Choroid plexus epithelial cell (primary cell): ENCODE results near the gene TRIM62.

Source experiments
- DNase-seq: peaks from one replicate; pipeline ENCODE4 v3.0.0-alpha.2; 2010; ENCODE audit warnings: low read depth
- H3K4me3 ChIP-seq: 2 replicates; pipeline ENCODE4 v1.5.1; 2011; ENCODE audit warnings: low read depth, mild to moderate bottlenecking, control low read depth, low read length, moderate library complexity
- TF ChIP-seq, protein P1 (sequence below): conservative IDR thresholded peaks from 2 replicates; pipeline ENCODE4 v1.5.1; 2011; ENCODE audit warnings: low read depth, mild to moderate bottlenecking, control low read depth, inconsistent platforms, low read length, moderate library complexity

TRIM62 gene

DNA sequence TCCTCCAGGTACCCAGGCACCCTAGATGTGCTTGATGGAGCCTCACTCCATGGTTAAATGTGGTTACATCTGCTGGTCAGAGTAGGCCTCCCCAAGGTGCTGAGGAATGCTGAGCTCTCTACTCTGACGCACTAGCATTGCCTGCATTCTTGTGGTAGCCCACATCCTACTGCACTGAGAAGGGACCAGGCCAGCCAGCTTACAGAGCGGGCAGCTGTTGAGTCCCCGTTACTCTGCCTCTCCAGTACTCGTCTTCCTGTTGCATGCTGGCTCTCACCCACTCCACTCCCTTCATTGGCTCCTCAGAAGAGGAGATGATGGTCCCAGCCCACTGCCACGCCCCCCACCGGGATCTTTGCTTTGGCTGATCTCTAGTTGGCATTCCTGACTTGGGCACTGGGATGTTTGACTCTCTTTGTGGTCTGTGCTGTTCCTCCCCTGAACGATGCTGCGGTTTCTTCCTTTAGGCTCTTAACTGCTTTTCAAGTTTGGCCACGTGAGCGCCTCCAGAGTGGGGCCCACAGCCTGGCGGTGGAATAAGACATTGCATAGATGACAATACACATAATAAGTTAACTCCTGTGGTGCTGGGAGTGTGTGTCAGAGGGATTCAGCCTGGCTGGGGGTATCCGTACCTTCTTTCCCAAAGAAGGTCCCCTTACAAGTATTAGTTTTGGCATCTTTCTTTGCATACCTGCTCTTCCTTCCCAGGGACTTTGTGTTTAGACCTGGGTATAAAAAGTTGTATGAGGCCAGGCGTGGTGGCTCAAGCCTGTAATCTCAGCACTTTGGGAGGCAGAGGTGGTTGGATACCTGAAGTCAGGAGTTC lies 82.3 kb downstream of the TRIM62 start:
- H3K4me3 ChIP-seq: no peak overlapping the region
- peak; percentile 100 for DNase-seq
- TF ChIP-seq, protein P1, sequence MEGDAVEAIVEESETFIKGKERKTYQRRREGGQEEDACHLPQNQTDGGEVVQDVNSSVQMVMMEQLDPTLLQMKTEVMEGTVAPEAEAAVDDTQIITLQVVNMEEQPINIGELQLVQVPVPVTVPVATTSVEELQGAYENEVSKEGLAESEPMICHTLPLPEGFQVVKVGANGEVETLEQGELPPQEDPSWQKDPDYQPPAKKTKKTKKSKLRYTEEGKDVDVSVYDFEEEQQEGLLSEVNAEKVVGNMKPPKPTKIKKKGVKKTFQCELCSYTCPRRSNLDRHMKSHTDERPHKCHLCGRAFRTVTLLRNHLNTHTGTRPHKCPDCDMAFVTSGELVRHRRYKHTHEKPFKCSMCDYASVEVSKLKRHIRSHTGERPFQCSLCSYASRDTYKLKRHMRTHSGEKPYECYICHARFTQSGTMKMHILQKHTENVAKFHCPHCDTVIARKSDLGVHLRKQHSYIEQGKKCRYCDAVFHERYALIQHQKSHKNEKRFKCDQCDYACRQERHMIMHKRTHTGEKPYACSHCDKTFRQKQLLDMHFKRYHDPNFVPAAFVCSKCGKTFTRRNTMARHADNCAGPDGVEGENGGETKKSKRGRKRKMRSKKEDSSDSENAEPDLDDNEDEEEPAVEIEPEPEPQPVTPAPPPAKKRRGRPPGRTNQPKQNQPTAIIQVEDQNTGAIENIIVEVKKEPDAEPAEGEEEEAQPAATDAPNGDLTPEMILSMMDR: peak; percentile 75

DNA sequence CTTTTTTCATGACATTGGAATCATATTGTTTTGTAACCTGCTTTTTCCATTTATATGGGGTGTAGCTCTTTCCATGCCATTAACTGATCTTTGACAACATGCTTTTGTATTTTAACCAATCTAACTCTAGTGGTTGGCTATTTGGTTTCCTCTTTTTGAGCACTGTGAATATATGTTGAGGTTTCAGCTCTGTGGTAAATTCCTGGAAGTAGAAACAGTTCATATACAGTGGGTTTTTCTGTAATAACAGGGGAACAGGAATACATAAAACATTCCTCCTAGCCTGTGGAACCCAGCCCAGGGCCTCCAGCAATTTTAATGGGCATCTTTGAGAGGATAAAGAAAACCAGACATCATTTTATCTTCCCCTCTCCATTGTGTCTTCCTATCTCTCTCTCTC lies 83.5 kb downstream of the TRIM62 start:
- no peak overlapping the region for H3K4me3 ChIP-seq
- DNase-seq: no peak
- TF ChIP-seq, protein P1: no peak

DNA sequence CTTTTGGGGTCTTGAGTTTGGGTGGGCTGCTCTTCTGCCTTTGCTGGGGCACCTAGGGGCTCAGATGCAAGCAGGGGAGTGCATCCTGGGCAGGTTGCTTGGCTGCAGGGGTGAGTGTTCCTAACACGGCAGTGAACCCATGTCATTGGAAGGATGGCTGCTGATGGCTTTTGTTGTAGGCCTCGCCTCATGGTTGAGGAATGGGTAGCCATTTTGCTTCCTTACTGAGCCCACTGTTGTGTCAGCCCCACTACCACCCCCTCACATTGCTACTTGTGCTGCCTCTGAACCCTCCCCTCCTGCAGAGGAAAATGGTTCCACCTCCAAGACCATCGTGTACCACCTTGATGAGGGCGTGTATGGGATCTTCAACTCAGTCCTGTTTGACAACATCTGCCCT lies 84.1 kb downstream of the TRIM62 start:
- no peak for DNase-seq
- no peak overlapping the region for H3K4me3 ChIP-seq
- TF ChIP-seq, protein P1: no peak

DNA sequence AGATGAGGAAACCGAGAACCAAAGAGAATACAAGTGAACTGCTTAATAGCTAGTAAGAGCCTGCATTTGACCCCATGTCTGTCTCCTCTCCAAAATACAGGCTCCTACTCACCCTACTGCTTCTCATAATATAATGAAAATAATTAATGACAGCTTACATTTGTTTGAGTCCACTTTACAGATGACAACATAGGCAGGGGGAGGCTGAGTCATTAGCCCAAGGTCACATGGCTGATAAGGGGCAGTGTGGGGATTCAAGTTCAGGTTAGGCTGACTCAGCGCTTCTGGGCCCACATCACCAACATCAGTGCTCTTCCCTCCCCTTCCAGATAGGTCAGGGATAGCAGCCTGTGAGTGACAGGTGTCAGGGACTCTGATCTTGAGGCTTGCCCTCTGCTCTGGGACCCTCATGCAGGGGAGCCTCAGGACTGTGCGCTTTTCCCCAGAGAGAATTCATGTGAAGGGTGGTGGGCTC lies 84.7 kb downstream of the TRIM62 start:
- peak; percentile 45 for DNase-seq
- TF ChIP-seq, protein P1: no peak
- H3K4me3 ChIP-seq: no peak overlapping the region

DNA sequence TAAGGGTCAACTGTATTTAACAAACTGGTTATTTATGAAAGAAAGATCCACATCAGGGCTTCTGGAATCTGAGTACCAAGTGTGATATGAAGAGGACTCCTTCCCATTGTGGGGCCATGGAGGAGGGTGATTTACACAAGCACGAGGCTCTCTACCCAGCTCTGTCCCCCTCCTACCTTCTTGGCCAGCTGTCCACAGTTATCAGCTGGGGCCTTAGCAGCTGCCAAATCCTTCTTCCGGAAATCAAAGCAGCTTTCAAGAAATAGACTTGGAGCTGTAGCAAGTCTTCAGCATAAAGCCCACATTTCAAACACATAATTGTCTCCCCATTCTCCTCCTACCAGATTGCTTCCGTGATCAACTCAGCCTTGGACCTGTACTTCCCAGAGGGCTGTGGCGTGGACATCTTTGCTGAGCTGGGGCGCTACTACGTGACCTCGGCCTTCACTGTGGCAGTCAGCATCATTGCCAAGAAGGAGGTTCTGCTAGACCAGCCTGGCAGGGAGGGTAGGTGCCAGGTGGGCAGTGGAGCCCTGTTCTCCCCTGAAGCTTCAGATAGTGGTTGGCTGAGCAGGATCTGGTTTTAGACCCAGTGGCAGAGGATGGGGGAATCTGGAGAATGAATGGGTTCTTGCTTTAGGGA lies 85.4 kb downstream of the TRIM62 start:
- no peak overlapping the region for H3K4me3 ChIP-seq
- TF ChIP-seq, protein P1: no peak
- peak; percentile 82 for DNase-seq
